Left lung (tissue), 10 donors: ENCODE data around the gene SLC2A2. TPM values are rescaled to one million over a fixed set of nuclear protein-coding genes. Genes with fewer than 3 reads are reported as not detected.

Source experiments
- ATAC-seq: fragments of 200-7000 bp; cut with Tn5 transposase; one replicate; pipeline ENCODE4 v1.9.1; 2020; ENCODE audit warnings: moderate library complexity
- DNase-seq, 4 donors: peaks; one replicate each; pipeline ENCODE4 v3.0.0-alpha.2; 2013 to 2020
- H3K27ac ChIP-seq, 2 donors: fragments of 200-600 bp; sonication (generic) in 1 of 2; one replicate each; pipeline versions ENCODE4 v1.5.0 to v1.8.0; 2020 to 2021
- H3K27me3 ChIP-seq, 2 donors: fragments of 200-600 bp; sonication (generic) in 1 of 2; one replicate each; pipeline versions ENCODE4 v1.5.0 to v1.8.0; 2020 to 2021
- H3K36me3 ChIP-seq, 2 donors: fragments of 200-600 bp; sonication (generic) in 1 of 2; one replicate each; pipeline versions ENCODE4 v1.5.0 to v1.8.0; 2020 to 2021
- H3K4me1 ChIP-seq, 2 donors: fragments of 200-600 bp; one replicate each; pipeline ENCODE4 v1.8.0; 2021
- H3K4me3 ChIP-seq, 2 donors: fragments of 200-600 bp; sonication (generic) in 1 of 2; one replicate each; pipeline versions ENCODE4 v1.5.0 to v1.8.0; 2020 to 2021; ENCODE audit warnings: mild to moderate bottlenecking in 1 of 2
- H3K9me3 ChIP-seq, 2 donors: fragments of 200-600 bp; sonication (generic) in 1 of 2; one replicate each; pipeline versions ENCODE4 v1.5.0 to v1.8.0; 2020 to 2021
- intact Hi-C, 2 donors: fragments of 100-400 bp; cut with DNase I; formaldehyde crosslinking; loops; one replicate each; pipeline versions ENCODE4 v1.11.2 to v1.14.2; 2022
- polyA plus RNA-seq, 6 donors: library from polyadenylated mRNA; unstranded; fragments of 120-200 nt; gene quantifications; one replicate each; pipeline ENCODE4 v1.2.1, GENCODE V29; 2013; ENCODE audit not compliant: insufficient read length in 6 of 6
- total RNA-seq, 2 donors: library from RNA; stranded (reverse); fragmentation: NEBNext Ultra II Directional; extraction: Animal tissue kit (Norgen Biotek cat#: 25700); gene quantifications; one replicate each; pipeline ENCODE4 v1.2.1, GENCODE V29; 2021
- TF ChIP-seq, protein P1 (sequence below), 2 donors: fragments of 200-600 bp; sonication (generic) in 1 of 2; IDR thresholded peaks; one replicate each; pipeline versions ENCODE4 v1.5.0 to v1.8.0; 2021; ENCODE audit warnings: antibody characterized with exemption in 2 of 2
- donor health status: DM: no; HTN: yes; CAD: no.
- donor health status: DM: no; HTN: no; CAD: no.

SLC2A2 gene
- total and polyA plus RNA-seq, 8 donors = 0.07 to 0.17 (median 0.13) TPM; not detected in 4

GRCh38 chr3:171038342-171038741 is 11.8 kb upstream of the SLC2A2 start:
- Histone ChIP-seq H3K27ac (no peak overlapping the region), H3K9me3 (no peaks in the 10 kb centered on the region), H3K36me3 (no peaks in the 10 kb centered on the region), H3K4me1 (no peaks in the 10 kb centered on the region), H3K4me3 (no peak overlapping the region), H3K27me3 (no peaks in the 10 kb centered on the region)
- intact Hi-C loops = no loop called here
- peak in 1 of 4 donors; percentile 10 for DNase-seq
- TF ChIP-seq, protein P1, sequence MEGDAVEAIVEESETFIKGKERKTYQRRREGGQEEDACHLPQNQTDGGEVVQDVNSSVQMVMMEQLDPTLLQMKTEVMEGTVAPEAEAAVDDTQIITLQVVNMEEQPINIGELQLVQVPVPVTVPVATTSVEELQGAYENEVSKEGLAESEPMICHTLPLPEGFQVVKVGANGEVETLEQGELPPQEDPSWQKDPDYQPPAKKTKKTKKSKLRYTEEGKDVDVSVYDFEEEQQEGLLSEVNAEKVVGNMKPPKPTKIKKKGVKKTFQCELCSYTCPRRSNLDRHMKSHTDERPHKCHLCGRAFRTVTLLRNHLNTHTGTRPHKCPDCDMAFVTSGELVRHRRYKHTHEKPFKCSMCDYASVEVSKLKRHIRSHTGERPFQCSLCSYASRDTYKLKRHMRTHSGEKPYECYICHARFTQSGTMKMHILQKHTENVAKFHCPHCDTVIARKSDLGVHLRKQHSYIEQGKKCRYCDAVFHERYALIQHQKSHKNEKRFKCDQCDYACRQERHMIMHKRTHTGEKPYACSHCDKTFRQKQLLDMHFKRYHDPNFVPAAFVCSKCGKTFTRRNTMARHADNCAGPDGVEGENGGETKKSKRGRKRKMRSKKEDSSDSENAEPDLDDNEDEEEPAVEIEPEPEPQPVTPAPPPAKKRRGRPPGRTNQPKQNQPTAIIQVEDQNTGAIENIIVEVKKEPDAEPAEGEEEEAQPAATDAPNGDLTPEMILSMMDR (IDR thresholded peaks at IDR 0.05) = no peak
- no peak for ATAC-seq

GRCh38 chr3:171028779-171029232 is 2.3 kb upstream of the SLC2A2 start:
- peak; percentile 50 for ATAC-seq
- TF ChIP-seq, protein P1 (IDR thresholded peaks at IDR 0.05) = no peak
- peak overlapping the region in 1 of 2 donors; percentile 2 for H3K4me3 ChIP-seq

DNA sequence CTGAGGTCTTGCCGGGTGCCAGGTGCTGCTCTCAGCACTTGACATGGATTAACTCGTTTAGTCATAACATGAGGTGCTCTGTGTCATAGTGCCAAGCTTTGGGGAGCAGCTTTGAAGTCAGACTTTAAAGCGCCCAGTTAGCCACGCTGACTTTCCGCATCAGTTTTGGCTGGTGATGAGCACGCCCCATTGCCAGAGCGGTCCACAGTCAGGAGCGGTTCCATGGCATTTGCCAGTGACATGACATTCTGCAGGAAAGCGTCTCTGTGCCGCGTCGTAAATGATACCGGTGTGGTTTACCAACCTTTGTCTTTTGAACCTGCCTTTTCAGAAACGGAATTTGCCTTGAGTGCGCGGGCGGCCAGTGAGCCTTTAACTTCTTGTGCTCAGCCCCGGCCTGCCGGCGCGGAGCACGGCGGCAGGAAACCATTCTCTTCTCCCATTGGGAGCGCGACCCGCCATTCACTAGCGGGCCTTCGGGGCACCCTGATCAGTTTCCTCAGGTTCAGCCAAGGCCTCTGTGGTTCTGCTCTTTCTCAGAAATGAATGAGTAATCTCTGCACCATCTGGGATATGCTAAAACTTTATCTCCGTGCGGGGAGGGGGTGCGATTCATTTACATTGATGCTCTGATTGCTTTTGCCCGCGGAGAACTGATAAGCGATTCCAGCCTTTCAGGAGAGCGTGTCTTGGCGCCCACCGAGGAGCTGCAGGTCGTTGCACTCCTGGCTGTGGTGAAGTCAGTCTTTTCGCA is 1.7 kb upstream of the SLC2A2 start:
- H3K9me3 ChIP-seq = no peaks in the 10 kb centered on the region
- intact Hi-C loops = no loop called here
- ATAC-seq (peak; percentile 91), DNase-seq (peak; percentile 39 to 75 (median 50))
- TF ChIP-seq, protein P1 (IDR thresholded peaks at IDR 0.05) = no peak
- peaks cover 0 to 37% of the 10 kb centered on the region in 2 donors for H3K27me3 ChIP-seq
- peak overlapping the region in 1 of 2 donors; percentile 2 for H3K4me3 ChIP-seq
- H3K4me1 ChIP-seq = no peaks in the 10 kb centered on the region
- no peaks in the 10 kb centered on the region for H3K36me3 ChIP-seq
- H3K27ac ChIP-seq = no peak overlapping the region

More at GRCh38 chr3:171028779-171029232, 2.3 kb upstream of the SLC2A2 start:
- Histone ChIP-seq H3K27me3 (peaks cover 0 to 37% of the 10 kb centered on the region in 2 donors), H3K9me3 (no peaks in the 10 kb centered on the region), H3K4me1 (no peaks in the 10 kb centered on the region), H3K36me3 (no peaks in the 10 kb centered on the region), H3K27ac (no peak overlapping the region)
- intact Hi-C loops = no loop called here
- DNase-seq = peak in 1 of 4 donors; percentile 3

- H3K27ac ChIP-seq = no peak overlapping the region
- ATAC-seq = no peak
- TF ChIP-seq, protein P1 (IDR thresholded peaks at IDR 0.05) = no peak
- no peaks in the 10 kb centered on the region for H3K9me3 ChIP-seq
- no peaks in the 10 kb centered on the region for H3K36me3 ChIP-seq
- DNase-seq = no peak
- peaks cover 0 to 21% of the 10 kb centered on the region in 2 donors for H3K27me3 ChIP-seq
- intact Hi-C loops = no loop called here
- no peak overlapping the region for H3K4me3 ChIP-seq
- no peaks in the 10 kb centered on the region for H3K4me1 ChIP-seq
These were observed 3.0 kb downstream of the SLC2A2 start for GRCh38 chr3:171023566-171023965.

GRCh38 chr3:171021377-171021776 is 5.1 kb downstream of the SLC2A2 start:
- Histone ChIP-seq H3K4me1 (no peaks in the 10 kb centered on the region), H3K27me3 (no peaks in the 10 kb centered on the region), H3K9me3 (no peaks in the 10 kb centered on the region), H3K4me3 (no peak overlapping the region), H3K36me3 (no peaks in the 10 kb centered on the region), H3K27ac (no peak overlapping the region)
- DNase-seq (no peak), ATAC-seq (no peak)
- intact Hi-C loops = no loop called here
- TF ChIP-seq, protein P1 (IDR thresholded peaks at IDR 0.05) = no peak
